ENCODE measurements around the gene SLC16A12.
A peak's percentile ranks its signal among the peaks of the same experiment; 100 is the strongest.

The SLC16A12 gene

DNA sequence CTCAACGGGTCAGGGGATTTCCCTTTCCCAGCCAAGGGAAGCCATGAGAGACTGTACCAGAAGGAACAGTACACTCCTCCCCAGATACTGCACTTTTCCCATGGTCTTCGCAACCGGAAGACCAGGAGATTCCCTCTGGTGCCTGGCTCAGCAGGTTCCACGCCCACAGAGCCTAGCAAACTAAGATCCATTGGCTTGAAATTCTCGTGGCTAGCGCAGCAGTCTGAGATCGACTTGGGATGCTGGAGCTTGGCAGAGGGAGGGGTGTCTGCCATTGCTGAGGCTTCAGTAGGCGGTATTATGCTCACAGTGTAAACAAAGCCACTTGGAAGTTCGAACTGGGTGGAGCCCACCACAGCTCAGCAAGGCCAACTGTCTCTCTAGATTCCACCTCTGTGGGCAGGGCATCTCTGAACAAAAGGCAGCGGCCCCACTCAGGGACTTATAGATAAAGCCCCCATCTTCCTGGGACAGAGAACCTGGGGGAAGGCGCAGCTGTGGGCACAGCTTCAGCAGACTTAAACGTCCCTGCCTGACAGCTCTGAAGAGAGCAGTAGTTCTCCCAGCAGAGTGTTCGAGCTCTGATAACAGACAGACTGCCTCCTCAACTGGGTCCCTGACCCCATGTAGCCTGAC is 29.6 kb downstream of the SLC16A12 start:
- no peak for DNase-seq

DNA sequence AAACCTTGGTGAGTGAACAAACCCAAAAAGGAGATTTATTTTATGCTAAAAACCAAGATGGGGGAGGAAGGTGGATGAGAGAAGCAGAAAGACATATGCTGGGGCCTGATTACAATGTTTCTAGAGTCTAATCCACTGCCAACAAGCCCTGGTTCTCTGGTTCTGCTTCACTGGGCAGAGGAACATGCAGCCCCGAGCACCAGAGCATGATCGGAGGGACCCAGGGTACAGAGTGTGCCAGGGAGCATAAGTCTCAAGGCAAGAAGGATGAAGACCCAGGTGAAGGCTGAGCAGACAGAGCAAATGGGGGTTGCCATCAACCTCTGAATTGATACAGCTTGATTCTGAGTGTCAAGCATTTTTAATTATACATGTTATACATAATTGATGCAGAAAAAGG is 30.7 kb downstream of the SLC16A12 start:
- no peak for DNase-seq

DNA sequence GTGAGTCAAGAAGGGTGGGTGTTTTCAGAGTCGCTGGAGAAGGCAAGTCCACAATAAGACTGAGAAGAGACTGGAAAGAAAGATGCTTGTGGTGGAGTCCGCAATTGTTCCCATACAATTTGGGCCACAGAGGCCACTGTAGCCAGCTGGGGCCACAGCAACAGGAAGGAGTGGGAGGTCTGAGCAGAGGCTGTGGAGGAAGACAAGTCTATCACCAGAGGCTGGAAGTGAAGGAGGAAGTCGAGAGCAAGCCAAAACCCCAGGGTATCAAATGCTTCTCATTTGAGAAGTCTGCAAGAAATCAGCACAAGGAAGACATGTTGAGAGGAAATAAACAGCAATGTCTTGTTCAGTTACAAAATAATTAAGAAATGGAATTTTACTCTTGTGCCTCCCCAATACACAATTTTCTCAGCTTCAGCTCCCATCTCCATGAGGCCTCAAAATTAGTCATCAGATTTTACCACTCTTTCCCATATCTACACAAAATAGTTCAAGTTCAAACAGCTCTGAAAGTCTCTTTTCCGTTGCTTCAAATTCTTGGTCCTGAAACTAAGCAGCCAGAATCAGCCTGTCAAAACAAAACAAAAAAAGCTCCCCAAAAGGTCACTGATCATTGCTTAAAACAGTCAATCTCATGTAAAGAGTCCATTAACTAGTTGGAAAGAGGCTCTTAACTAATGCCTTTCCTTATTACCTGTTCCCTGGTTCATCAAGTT is 31.6 kb downstream of the SLC16A12 start:
- no peak for DNase-seq

DNA sequence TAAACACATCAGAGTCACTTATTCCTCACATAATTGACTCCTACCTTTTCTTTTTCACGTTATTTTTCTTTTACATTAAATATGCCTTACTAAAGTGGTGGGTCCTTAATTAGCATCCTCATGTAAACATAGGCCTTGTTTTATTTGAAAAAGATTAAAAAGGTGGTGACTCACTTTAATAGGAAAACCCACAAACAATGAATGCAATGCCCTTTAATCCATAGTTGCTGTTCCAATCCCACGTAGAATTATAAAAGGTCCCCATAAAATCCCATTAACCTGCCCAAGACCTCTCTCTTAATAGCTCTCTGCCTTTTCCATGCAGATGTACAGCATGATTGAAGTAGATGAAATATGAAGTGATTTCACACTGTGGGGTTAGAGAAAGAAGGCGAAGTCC is 32.2 kb downstream of the SLC16A12 start:
- DNase-seq = no peak

DNA sequence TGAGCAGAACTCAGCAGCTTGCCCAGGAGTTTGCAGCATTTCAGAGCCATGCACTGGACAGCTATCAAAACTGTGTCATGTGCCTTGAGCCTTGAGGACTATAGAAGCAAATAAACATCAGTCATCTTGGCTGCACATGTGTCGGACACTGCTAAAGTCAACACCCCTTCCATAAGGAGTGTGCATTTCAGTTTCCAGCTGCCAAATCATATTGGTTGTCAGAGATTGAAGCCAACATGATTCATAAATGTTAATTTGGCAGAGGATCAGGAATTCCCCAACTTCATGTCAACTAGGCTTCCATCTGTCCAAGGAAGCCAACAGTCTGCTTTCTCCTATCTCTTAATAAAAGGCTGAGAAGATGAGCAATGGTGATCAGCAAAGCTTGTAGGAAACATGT is 32.8 kb downstream of the SLC16A12 start:
- peak; percentile 52 for DNase-seq

DNA sequence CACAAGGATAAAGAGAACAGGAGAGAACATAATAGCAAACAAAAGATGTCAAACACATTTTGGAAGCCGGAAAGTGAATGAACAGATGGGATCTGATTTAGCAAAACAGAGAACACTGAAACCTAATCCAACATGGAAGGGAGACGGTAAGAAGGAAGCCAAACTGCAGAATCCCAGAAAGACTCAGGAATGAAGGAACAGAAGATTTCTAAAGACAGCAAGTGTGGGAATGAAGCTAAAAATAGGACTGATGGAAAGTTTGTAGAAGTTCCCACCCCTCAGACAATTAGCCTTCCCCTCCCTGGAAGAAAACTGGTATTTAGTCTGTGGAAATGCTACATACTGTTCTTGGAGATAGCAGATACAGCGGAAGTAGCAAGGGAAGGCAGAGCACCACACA is 40.8 kb downstream of the SLC16A12 start:
- no peak for DNase-seq

DNA sequence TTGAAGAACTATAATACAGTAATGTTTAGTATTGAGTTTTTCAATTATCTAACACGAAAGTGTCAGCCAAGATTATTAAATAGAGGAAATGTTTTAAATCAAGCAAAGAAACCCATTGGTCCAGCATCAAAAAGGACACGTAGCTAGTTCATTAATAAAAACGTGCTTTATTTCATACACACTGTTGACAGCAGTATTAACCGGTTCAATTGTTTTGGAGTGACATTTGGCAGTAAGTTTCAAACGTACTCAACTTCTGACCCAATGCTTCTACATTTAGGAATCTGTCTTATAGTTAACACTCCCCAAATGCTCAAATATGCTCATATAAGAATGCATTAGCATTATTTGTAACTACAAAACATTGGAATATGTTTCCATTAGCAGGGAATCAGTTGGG is 41.3 kb downstream of the SLC16A12 start:
- DNase-seq = no peak

DNA sequence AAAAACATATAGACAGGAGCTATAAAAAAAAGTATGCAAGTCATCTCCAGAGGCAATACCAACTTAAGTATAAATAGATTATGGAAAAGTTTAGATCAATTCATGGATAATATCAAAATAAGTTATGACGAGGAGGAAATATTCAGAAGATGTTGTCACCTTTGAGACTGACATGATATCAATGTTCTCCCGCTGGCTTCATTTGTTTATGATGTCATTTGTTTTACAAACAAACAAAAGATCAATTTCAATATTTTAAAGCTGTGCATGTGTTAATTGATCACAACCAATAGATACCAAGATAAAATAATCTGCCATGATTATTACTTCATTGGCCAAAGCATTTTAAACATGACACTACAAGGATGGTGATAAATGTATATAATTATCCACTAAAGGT is 43.5 kb downstream of the SLC16A12 start:
- no peak for DNase-seq

DNA sequence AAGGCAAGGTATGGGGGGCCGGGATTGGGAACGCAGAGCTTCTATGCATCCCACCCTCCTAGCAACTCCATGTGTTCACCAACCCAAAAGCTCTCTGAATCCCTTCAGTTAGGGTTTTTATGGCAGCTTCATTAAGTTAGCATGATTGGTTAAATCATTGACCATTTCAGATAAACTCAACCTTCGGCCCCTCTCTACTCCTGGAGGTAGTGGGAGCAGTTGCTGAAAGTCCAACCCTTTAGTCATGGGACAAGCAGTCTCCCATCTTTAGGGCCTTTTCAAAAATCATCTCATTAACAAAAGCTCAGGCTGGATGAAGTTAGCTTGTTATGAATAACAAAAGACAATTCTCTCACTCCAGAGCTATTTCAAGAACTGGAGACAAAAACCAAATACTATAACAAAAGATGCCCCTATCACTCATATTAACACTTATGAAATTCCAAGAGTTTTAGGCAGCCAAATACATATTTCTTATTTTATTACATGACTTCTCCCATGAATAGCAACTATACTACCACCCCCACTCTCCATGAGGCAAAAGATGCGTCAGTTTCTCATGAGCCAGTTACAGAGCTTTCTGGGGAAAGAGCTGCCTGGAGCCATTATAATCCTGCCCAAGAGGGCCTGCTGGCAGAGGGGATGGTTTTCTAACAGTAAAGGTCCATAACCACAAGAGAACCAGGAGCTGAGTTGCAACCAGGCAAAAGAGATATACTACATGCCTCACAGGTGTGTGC is 44.6 kb downstream of the SLC16A12 start:
- no peak for DNase-seq

DNA sequence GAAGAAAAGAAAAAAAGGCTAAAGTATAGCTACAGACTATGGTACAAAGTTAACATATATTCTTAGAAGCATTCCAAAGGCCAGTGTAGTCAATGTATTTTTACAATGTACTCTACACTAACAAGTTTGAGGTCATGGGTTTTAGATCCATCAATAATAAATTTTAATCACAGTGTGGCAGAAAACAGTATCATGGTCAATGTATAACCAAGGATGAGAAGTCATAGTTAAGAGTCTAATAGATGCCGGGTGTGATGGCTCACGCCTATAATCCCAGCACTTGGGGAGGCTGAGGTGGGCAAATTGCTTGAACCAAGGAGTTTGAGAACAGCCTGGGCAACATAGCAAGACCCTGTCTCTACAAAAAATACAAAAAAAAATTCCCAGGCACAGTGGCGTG is 53.1 kb downstream of the SLC16A12 start:
- DNase-seq = no peak

DNA sequence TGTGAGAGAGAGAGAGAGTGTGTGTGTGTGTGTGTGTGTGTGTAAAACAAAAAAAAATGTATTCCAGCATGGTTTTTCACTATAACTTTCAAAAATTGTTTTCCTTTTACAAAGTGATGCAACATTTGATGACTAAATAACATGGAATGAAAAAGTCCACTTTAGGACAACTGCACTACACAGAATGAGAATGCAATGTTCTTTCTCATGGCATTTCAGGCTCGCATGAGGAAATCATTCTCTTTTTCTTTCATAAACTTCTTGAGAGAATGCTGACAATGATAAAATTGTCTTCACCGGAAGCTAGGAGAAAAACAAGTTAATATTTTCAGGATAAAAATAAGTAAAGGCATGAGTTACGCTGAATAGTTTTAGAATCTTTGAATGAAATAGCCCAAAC is 53.7 kb downstream of the SLC16A12 start:
- DNase-seq = peak; percentile 85

DNA sequence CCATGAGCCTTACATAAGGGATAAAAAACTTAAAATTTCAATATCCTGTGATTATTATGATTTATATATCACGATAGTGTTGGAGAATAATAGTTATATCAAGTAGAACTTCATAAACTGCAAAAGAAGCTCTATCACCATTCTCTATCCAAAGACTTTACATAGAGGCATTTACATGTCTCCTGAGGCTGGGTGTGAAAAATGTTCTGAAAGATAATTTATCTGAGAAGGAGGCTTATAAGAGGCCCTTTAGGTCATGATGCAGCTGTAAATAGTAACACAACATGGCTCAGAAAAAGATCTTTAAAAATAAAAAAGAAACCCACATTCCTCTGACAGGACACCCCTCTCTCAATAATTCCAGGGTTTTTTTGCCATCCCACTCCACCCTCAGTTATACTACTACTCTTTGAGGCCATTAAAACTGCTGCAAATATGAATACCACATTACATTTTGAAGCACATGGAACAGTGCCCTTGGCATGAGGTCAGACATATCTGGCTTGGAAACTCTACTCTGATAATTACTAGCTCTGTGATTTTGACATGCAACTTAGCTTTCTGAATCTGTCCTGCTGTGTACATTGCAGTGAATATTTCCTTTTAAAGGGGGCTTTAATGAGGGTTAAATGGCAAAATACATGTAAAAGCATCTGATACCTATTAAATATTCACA is 55.5 kb downstream of the SLC16A12 start:
- no peak for DNase-seq

DNA sequence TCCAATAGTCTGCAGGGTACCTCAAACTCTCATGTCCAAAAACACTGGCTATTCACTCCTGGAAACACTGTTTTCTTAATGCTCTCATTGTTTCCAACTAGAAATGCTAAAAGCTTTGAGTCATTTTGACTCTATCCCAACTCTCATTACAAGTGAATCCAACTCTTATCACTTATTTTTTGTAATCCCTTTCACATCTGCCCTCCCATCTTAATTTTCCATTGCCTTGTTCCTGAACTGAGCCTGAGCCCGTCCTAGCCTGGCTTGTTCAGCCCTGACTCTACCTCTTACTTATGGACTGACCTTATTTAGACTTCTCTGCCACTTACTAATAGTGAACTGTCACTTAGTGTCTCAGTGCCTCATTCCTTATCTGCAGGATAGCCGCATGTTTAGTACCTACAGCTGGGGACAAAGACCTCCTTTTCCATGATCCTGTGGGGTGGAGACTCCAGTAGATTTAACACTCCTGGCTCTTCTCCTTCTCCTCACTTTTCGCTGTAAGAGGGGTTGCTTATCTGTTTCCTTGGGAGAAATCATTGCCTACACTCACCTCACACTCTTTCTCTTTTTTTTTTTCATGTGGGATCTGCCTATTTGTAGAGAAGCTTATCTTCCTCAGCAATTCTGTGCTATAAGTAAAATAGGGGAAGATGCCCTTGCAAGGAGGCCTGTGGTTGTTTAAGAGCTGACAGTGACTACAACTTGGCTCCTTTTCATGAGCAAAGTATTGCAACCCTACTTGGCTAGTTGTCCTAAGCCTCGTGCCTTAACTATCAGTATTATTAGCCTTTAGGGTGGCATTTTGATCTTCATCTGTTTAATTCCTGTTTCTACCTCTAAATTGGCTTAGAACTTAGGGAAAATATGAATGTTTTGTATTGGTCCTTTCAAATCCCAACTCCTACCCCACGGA is 56.4 kb downstream of the SLC16A12 start:
- peak; percentile 55 for DNase-seq

DNA sequence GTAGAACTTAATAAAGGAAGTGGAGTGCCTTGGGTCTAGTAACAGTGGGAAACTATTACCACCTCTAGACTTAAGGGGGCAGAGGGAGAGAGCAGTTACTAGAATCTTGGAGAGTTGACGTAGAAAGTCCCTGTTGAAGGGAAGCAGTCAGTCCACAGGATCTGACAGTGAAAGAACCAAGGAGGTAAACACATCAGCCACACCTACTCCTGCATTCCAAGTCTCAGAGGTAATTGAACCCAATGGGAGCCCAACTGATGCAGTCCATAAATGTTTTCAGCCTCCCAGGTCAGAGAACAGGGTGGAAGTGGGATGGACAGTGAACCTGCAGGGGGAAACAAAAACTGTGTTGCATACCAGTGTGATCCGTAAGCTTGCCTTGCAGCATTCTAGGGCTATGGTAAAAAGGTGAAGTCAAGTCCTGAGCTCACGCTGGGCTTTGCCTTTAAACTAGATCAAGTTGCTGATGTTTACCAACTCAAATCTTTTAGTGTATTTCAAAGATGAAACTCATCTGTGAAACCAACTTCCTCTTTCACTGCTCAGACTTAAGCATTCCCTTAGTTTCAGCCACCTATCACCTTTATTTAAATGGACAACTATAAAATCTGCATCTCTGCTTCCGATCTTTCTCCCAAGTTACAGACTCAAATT is 57.2 kb downstream of the SLC16A12 start:
- peak; percentile 61 for DNase-seq

DNA sequence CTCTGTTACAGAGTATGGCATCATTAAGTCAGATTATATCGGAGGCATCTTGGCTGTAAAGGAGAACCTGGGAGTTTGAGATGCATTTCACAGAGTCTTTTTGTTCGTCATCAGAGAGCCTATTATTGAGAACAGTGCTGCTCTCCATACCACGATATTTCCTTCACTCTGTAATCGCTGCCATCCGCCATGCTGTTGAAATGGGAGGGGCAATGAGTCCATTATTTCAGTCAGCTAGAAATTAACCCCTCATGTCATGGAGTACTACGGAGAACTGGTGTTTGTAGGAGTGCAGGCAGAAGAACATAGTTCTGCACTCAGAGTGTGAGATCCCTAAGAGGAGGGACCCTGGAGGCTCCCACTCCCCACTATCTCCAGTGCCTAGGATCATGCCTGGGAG is 59.2 kb downstream of the SLC16A12 start:
- DNase-seq = no peak

DNA sequence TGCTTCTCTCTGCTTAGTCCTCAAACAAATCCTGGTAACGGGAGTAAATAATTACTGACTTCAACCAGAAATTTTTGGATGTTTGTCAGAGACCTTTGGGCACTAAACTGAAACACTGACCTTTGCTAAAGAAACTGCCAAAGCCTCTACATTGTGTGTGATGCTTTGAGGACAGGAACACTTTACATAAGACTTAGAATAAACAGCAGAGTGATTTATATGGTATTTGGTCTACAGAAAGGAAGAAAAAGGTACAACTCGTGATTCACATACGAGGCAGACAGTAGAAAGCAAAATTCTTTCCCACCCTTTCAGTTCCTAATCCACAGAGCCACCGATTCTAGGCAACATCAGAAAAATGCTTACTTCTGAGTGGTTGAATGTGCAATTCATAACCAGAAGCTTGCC is 59.8 kb downstream of the SLC16A12 start:
- no peak for DNase-seq

DNA sequence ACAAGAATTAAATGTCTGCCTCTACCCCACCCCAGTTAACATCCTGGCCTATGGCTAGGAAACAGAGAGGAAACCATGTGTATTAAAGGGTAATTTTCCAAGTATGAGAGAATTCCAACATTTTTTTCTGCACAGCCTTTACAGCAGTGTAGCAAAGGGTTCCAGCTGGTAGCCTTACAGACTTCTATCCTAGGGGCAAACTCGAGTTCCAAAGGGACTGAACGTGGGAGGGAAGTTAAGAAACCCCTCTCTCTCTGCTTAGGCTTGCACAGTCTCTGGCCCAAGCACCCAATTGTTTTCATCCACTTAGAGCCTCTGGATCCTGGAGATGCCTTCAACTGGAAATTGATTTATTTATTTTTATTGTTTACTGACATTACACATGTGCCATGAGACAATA is 60.3 kb downstream of the SLC16A12 start:
- DNase-seq = no peak

DNA sequence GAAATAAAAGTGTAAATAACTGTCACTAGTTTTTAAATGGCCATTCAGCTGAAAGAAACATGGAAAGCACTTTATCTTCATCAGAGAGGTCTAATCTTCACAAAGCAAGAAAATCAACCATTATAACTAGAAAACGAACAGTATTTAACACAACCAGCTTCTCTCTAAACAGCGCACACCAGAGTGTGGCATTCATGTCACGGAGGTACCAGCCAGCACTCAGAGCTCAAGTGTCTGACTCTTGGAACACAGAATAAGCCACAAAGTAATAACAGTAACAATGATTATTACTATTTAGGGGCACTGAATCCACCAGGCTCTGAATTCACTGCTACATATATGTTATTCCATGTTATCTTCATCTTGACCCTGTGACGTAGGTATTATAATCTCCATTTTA is 60.9 kb downstream of the SLC16A12 start:
- no peak for DNase-seq

DNA sequence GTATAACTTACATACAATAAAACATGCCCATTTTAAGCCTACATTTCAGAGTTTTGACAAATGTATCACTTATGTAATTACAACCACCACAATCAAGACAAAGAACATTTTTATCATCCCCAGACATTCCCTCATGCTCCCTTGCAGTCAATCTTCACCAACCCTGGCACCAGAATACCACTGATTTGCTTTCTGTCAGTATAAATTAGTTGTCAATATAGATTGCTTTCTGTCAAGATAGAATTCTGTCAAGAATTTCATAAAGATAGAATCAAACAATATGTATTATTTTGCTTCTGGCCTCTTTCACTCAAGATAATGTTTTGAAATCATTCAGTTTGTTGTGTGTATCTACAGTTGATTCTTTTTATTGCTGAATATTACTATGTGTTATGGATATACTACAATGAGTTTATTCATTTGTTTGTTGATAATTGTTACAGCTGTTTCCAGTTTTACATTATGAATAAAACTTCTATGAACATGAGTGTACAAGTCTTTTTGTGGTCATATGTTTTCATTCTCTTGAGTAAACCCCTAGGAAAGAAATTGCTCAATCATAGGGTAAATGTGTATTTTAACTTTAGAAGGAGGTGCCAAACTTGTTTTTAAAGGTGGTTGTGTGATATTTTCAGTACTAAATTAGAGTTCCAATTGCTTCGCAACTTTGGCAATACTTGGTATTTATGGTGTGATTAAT is 64.1 kb downstream of the SLC16A12 start:
- DNase-seq = no peak

DNA sequence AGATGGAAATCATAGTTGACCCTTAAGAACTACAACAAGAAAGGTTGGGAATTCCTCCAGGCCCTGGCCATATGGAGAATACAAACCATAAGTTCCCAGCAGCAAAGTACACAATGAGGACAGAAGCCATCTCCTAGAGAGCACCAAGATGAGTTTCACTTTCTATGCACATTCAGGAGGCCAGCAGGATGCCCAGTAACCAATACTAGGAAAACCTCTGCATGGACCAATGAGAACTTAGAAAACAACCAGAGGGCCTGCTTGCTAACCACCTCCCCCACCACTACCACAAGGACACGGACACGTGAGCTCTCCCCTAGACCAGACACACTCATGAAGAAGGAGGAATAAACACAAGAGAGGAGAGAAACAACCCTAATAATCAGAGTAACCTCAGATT is 64.8 kb downstream of the SLC16A12 start:
- no peak for DNase-seq

DNA sequence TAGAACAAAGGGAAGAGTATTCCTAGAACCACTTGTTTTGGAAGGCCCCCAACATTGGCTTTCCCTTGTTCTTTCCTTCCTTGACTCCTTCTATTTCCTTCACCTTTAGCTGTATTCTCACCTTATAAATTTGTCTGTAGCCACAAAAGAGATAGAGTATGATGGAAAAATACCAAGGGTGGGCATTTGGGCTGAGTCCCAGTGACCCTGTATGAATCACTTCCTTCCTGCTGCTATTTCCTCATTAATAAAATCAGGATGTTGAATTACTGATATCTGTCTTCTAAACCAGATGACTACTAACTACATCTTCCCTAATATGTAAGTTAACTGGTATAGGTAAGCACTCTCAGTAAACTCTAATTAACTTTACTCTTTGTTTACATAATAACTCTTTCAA is 65.9 kb downstream of the SLC16A12 start:
- no peak for DNase-seq
